WI38 (cell line): ENCODE measurements around the gene SLC25A48.
"Not testable (repeated sequence)": the region's sequence is repeated elsewhere in the genome, so short reads cannot be mapped to it uniquely, and the experiment has no call there.

Source experiments
- H3K4me3 ChIP-seq: 2 replicates; pipeline ENCODE4 v1.5.1; 2011; ENCODE audit warnings: low read depth, mild to moderate bottlenecking, control low read depth, low read length
- TF ChIP-seq, protein P1 (sequence below): IDR thresholded peaks from 2 replicates; pipeline ENCODE4 v1.5.1; 2012; ENCODE audit warnings: low read depth, mild to moderate bottlenecking, control low read depth, low read length

The SLC25A48 gene

DNA sequence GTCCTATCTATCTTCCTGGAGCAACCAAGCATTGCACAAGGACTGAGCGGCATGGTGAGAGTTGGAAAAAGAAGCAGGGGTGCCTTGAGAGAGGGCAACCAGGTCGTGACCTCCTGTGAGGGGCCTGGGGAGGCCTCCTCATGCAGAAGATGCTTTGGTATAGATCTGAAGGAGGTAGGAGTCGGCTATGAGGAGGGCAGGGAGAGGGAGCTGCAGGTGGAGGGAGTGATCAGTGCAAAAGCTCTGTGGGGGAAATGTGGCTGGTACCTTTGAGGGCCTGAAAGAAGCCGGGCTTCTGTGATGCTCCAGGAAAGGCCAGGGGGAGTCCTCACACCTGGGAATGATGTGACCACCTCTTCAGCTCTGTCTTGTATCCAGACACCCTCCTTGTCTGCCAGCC, 3.6 kb upstream of the SLC25A48 start:
- H3K4me3 ChIP-seq: no peak overlapping the region
- TF ChIP-seq, protein P1, sequence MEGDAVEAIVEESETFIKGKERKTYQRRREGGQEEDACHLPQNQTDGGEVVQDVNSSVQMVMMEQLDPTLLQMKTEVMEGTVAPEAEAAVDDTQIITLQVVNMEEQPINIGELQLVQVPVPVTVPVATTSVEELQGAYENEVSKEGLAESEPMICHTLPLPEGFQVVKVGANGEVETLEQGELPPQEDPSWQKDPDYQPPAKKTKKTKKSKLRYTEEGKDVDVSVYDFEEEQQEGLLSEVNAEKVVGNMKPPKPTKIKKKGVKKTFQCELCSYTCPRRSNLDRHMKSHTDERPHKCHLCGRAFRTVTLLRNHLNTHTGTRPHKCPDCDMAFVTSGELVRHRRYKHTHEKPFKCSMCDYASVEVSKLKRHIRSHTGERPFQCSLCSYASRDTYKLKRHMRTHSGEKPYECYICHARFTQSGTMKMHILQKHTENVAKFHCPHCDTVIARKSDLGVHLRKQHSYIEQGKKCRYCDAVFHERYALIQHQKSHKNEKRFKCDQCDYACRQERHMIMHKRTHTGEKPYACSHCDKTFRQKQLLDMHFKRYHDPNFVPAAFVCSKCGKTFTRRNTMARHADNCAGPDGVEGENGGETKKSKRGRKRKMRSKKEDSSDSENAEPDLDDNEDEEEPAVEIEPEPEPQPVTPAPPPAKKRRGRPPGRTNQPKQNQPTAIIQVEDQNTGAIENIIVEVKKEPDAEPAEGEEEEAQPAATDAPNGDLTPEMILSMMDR: no peak

DNA sequence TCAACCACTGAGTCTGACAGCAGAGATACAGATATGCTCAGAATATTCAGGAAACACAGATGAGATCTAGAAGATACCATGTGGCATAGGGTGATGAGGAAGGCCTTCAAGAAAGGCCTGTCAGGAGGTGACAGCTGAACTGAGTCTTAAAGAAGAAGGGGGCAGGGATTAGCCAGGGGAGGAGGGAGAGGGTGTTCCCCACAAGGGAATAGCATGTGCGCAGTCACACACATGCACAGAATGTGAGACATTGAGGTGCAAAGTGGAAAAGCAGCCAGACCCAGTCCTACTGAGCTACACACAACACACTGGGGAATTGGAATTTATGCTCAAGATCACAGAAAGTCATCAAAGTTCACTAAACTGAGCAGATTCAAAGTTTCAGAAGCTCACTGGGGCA, 3.0 kb upstream of the SLC25A48 start:
- no peak overlapping the region for H3K4me3 ChIP-seq
- TF ChIP-seq, protein P1: no peak

DNA sequence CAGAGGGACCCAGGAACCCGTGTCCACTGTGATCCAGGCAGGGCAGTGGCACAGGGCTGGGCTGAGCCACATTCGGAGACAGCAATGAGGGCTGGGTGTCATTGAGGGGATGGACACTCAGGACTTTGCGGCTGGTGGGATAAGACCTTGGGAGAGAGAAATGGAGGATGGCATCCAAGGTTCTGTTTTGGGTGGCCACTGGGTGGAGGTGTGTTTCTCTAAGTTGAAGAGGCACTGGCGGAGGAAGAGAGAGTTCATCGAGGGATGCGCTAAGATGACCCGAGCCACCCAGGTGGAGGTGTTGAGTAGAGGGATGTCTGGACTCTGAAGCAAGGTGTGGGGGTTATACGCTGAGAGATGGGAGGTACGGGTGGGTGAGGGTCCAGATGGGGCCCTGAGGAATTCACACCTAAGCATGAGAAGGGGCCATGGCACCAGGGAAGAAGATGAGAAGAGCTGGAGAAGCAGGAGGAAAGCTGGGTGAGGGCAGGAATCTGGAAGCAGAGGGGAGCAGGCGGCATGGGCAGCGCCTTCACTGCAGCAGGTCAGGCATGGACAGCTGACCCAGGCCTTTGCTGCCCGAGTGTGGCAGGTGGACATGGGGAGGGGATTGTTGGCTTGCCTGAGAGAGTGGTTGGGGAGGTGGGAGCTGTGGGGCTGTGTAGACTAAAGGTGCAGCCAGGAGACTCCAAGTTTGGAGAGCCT, 2.5 kb upstream of the SLC25A48 start:
- TF ChIP-seq, protein P1: no peak
- H3K4me3 ChIP-seq: no peak overlapping the region

DNA sequence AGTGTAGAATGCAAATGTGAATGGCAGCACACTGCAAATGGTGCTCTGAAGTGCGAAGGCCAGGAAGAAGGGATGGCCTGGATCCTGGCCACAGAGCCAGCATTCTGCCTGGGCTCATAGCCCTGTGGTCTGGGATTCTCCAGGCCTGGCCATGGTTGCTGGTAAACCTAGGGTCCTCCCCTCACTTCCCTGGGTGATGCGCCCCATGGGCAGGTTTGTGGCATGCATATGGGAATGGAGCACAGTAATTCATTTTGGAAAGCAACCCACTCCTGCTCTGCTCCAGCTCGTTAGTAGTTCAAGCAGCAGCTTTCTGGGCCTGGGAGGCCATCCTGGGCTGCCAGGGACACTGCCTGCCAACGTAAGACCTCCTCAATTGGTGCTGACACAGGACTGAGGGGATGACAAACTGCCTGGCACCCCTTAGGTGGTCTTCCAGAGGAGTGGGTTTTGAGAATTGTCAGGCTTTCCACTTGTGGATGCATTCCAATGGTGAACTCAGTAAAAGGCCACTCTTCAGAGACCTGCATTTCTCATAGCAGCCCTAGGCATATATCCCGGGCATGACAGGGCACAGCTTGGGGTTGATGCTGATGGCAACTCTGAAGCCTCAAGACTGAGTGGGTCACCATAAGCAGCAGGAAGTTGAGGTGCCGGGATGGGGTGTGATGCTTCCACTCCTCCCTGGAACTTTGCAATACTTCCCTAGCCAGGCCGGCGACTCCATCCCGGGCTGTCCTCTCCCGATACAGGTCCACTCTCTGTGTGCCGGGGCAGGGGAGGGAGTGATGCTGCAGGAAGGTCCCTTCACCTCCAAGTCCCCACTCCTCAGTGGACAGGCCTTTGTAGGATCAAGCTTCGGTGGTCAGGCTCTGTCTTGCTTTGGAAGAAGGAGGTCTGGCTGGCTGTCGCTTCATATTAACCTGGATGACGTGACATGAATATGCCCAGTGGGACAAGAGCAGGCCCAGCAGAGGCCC, 1.2 kb upstream of the SLC25A48 start:
- TF ChIP-seq, protein P1: no peak
- H3K4me3 ChIP-seq: no peak overlapping the region

DNA sequence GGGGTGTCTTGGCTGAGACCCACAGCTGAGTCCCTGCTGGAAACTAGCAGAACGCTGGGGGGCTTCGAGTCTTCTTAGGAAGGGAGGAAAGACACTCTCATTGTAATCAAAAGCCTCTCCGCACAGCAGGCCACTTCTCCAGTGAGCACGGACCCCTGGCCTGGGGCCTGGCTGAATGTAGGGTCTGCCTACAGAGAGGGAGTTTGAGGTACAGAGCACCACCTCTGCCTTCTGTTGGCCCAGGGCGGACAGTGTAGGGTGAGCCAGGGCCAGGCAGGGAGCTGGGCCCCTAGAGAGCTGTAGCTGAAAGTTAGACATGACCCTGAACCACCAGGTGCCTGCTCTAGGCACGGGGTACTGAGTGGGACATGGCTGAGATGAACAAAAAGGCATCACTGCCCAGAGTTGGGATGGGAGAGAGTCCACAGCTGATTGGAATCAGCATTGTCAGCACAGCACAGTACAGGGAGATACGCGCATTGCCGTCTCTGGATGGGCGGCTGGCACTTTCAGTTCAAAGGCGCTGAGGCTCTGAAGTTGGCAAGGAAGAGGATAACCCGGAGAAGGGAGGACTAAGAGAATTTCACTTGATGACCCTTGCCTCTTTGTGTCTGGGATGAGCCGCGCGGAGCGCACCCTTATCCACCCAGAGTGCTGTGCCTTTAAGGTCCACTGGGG, 363 bp upstream of the SLC25A48 start:
- TF ChIP-seq, protein P1: peak; percentile 49
- no peak overlapping the region for H3K4me3 ChIP-seq

DNA sequence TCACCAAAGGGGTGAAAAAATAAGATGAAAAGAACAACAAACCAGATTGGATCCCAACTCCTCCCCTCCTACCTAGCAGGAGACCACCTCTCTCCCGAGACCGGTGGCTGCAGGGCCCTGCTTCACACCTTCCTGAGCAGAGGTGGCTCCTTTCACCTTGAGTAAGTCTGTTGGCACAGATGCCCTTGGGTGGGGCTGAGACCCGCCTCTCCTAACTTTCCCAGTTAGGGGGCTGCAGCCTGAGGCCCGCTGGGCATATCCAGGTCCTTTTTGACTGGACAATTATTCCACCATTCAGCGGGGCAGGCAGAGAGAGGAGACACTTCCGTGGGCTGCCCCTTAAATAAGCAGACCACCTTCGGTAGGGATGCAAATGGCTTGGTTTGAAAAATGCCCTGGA, 1.3 kb downstream of the SLC25A48 start:
- TF ChIP-seq, protein P1: no peak
- no peak overlapping the region for H3K4me3 ChIP-seq

DNA sequence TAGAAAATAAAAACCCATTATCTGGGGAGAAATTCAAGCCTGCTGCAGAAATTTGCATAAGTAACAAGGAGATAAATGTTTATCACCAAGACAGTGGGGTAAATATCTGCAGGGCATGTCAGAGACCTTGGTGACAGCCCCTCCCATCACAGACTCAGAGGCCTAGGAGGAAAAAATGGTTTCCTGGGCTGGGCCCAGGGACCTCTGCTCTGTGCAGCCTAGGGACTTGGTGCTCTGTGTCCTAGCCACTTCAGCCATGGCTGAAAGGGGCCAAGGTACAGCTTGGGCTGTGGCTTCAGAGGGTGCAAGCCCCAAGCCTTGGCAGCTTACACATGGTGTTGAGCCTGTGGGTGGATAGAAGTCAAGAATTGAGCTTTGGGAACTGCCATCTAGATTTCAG, 3.9 kb downstream of the SLC25A48 start:
- H3K4me3 ChIP-seq: not testable (repeated sequence)
